ENCODE measurements around the gene MIS18A.

DNA sequence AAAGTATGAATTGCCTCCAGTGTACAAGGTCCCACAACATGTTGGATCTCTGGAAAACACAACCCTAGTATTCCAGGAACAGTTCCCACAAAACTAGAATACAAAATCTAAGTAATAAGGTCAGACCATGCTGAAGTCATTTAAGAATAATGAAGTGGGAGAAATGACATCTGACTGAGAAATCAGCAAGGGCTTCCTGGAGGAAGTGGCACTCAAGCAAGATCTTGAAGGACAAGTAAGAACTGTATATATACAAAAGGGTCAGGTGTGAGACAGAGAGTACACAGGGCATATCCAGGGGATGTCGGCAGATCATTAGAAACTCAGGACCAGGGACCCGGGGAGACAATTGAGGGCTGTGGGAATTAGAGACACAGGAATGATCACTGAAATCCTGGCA, 18.7 kb downstream of the MIS18A start:
- no peak for TF ChIP-seq POLR2A (IDR thresholded peaks at IDR 0.05; ENCODE audit: low read length)
- no peak for TF ChIP-seq GATA1 (IDR thresholded peaks at IDR 0.05; ENCODE audit: low read depth, low read length)

All from erythroblast (primary cell).